ENCODE results near the gene DNAJC13. TPM values are rescaled to one million over a fixed set of nuclear protein-coding genes. Genes with fewer than 3 reads are reported as not detected.
A peak's percentile ranks its signal among the peaks of the same experiment; 100 is the strongest.

DNAJC13 gene
- total and polyA plus RNA-seq, 10 donors = 5.6 to 78.4 (median 51.2) TPM

- H3K4me1 ChIP-seq = peaks cover 0 to 27% (median 1%) of the 10 kb centered on the region in 6 donors
- H3K36me3 ChIP-seq = peaks cover 2 to 100% (median 72%) of the 10 kb centered on the region in 6 donors
- no peak overlapping the region for H3K4me3 ChIP-seq
- peak overlapping the region in 6 of 8 donors; percentile 0 to 69 (median 35) for H3K27ac ChIP-seq
- no peak for DNase-seq
- TF ChIP-seq POLR2A (IDR thresholded peaks at IDR 0.05) (no peak), POLR2AphosphoS5 (IDR thresholded peaks at IDR 0.05) (no peak), CTCF (IDR thresholded peaks at IDR 0.05 in 8 of 11, conservative IDR thresholded peaks at IDR 0.05 in 3 of 11) (no peak)
- intact Hi-C loops (cut with DNase I; ENCODE audit: low total_unique reads) = loop anchor here (10.0 kb wide), 1 partner anchor 59 kb away; no protein-coding TSS in a partner anchor
- H3K27me3 ChIP-seq (replicated peaks in 1 of 7) = no peaks in the 10 kb centered on the region
- no peaks in the 10 kb centered on the region for H3K9me3 ChIP-seq
- WGBS, 5 donors = 70 to 92% (median 79%) methylated on average over 3 of the region's 3 CpGs
Observed at GRCh38 chr3:132456136-132456535, 38.8 kb downstream of the DNAJC13 start.

GRCh38 chr3:132456571-132456970, 39.3 kb downstream of the DNAJC13 start:
- DNase-seq = no peak
- Histone ChIP-seq H3K4me3 (no peak overlapping the region), H3K27ac (peak overlapping the region in 6 of 8 donors; percentile 0 to 69 (median 30)), H3K9me3 (no peaks in the 10 kb centered on the region), H3K27me3 (replicated peaks in 1 of 7) (no peaks in the 10 kb centered on the region), H3K36me3 (peaks cover 2 to 100% (median 72%) of the 10 kb centered on the region in 6 donors), H3K4me1 (peaks cover 0 to 27% (median 1%) of the 10 kb centered on the region in 6 donors)
- TF ChIP-seq CTCF (IDR thresholded peaks at IDR 0.05 in 8 of 11, conservative IDR thresholded peaks at IDR 0.05 in 3 of 11) (no peak), POLR2AphosphoS5 (IDR thresholded peaks at IDR 0.05) (no peak), POLR2A (IDR thresholded peaks at IDR 0.05) (no peak)
- 65 to 82% (median 76%) methylated on average over 3 of the region's 3 CpGs for WGBS, 5 donors
- intact Hi-C loops (cut with DNase I; ENCODE audit: low total_unique reads) = loop anchor here (10.0 kb wide), 1 partner anchor 58 kb away; no protein-coding TSS in a partner anchor

- TF ChIP-seq POLR2AphosphoS5 (IDR thresholded peaks at IDR 0.05) (no peak), CTCF (IDR thresholded peaks at IDR 0.05 in 8 of 11, conservative IDR thresholded peaks at IDR 0.05 in 3 of 11) (no peak), POLR2A (IDR thresholded peaks at IDR 0.05) (no peak)
- DNase-seq = no peak
- Histone ChIP-seq H3K4me1 (peaks cover 0 to 27% (median 1%) of the 10 kb centered on the region in 6 donors), H3K27ac (peak overlapping the region in 4 of 8 donors; percentile 0 to 69 (median 40)), H3K9me3 (no peaks in the 10 kb centered on the region), H3K36me3 (peaks cover 2 to 100% (median 71%) of the 10 kb centered on the region in 6 donors), H3K27me3 (replicated peaks in 1 of 7) (no peaks in the 10 kb centered on the region), H3K4me3 (no peak overlapping the region)
- intact Hi-C loops (cut with DNase I; ENCODE audit: low total_unique reads) = loop anchor here (10.0 kb wide), 1 partner anchor 58 kb away; no protein-coding TSS in a partner anchor
- WGBS, 5 donors = 60 to 89% (median 71%) methylated on average over 1 of the region's 1 CpG
Observed at GRCh38 chr3:132457286-132457685, 40.0 kb downstream of the DNAJC13 start.

- no peaks in the 10 kb centered on the region for H3K9me3 ChIP-seq
- H3K27ac ChIP-seq = peak overlapping the region in 4 of 8 donors; percentile 26 to 69 (median 44)
- no peak for TF ChIP-seq POLR2A (IDR thresholded peaks at IDR 0.05)
- no peak for TF ChIP-seq CTCF (IDR thresholded peaks at IDR 0.05 in 8 of 11, conservative IDR thresholded peaks at IDR 0.05 in 3 of 11)
- TF ChIP-seq POLR2AphosphoS5 (IDR thresholded peaks at IDR 0.05) = no peak
- peaks cover 0 to 27% (median 1%) of the 10 kb centered on the region in 6 donors for H3K4me1 ChIP-seq
- no peaks in the 10 kb centered on the region for H3K27me3 ChIP-seq (replicated peaks in 1 of 7)
- DNase-seq = no peak
- WGBS, 5 donors = 74 to 97% (median 86%) methylated on average over 3 of the region's 3 CpGs
- H3K4me3 ChIP-seq = no peak overlapping the region
- peaks cover 2 to 100% (median 69%) of the 10 kb centered on the region in 6 donors for H3K36me3 ChIP-seq
- intact Hi-C loops (cut with DNase I; ENCODE audit: low total_unique reads) = loop anchor here (10.0 kb wide), 1 partner anchor 55 kb away; no protein-coding TSS in a partner anchor
Observed at GRCh38 chr3:132459551-132459950, 42.2 kb downstream of the DNAJC13 start.
